ENCODE results near the gene BIRC3. TPM values are rescaled to one million over a fixed set of nuclear protein-coding genes. Genes with fewer than 3 reads are reported as not detected.
"Not testable (repeated sequence)": the region's sequence is repeated elsewhere in the genome, so short reads cannot be mapped to it uniquely, and the experiment has no call there.

Gene BIRC3
- total RNA-seq, 2 donors from 2014 or later = 4.9 to 15.3 TPM

GRCh38 chr11:102360681-102361080, 43.4 kb downstream of the BIRC3 start:
- ATAC-seq (ENCODE audit: insufficient number of reproducible peaks, low FRiP score, low read depth) (no peak), DNase-seq (ENCODE audit: low spot score) (no peak)
- Histone ChIP-seq H3K36me3 (peaks cover 24% of the 10 kb centered on the region), H3K4me3 (no peak overlapping the region), H3K27ac (no peak overlapping the region), H3K27me3 (replicated peaks; ENCODE audit: insufficient read depth) (no peaks in the 10 kb centered on the region), H3K4me1 (ENCODE audit: control insufficient read depth in 1 of 2, low read depth in 2 of 2) (no peaks in the 10 kb centered on the region), H3K9me3 (no peaks in the 10 kb centered on the region)
- TF ChIP-seq CTCF (IDR thresholded peaks at IDR 0.05) = no peak

GRCh38 chr11:102361086-102362031, 44.1 kb downstream of the BIRC3 start:
- TF ChIP-seq CTCF (IDR thresholded peaks at IDR 0.05) = no peak
- Histone ChIP-seq H3K27ac (no peak overlapping the region), H3K9me3 (no peaks in the 10 kb centered on the region), H3K27me3 (replicated peaks; ENCODE audit: insufficient read depth) (no peaks in the 10 kb centered on the region), H3K4me3 (no peak overlapping the region), H3K36me3 (peaks cover 26% of the 10 kb centered on the region), H3K4me1 (ENCODE audit: control insufficient read depth in 1 of 2, low read depth in 2 of 2) (no peaks in the 10 kb centered on the region)
- ATAC-seq (ENCODE audit: insufficient number of reproducible peaks, low FRiP score, low read depth) = no peak
- DNase-seq (ENCODE audit: low spot score) = no peak

GRCh38 chr11:102364991-102365390, 47.7 kb downstream of the BIRC3 start:
- peaks cover 0 to 8% of the 10 kb centered on the region in 2 donors for H3K4me1 ChIP-seq (ENCODE audit: control insufficient read depth in 1 of 2, low read depth in 2 of 2)
- no peak for TF ChIP-seq CTCF (IDR thresholded peaks at IDR 0.05)
- no peak overlapping the region for H3K27ac ChIP-seq
- H3K27me3 ChIP-seq (replicated peaks; ENCODE audit: insufficient read depth) = no peaks in the 10 kb centered on the region
- ATAC-seq (ENCODE audit: insufficient number of reproducible peaks, low FRiP score, low read depth) = no peak
- peaks cover 27% of the 10 kb centered on the region for H3K36me3 ChIP-seq
- no peaks in the 10 kb centered on the region for H3K9me3 ChIP-seq
- DNase-seq (ENCODE audit: low spot score) = no peak
- H3K4me3 ChIP-seq = no peak overlapping the region

GRCh38 chr11:102367364-102367763, 50.1 kb downstream of the BIRC3 start:
- Histone ChIP-seq H3K27me3 (replicated peaks; ENCODE audit: insufficient read depth) (no peaks in the 10 kb centered on the region), H3K36me3 (peaks cover 15% of the 10 kb centered on the region), H3K4me3 (no peak overlapping the region), H3K9me3 (no peaks in the 10 kb centered on the region), H3K27ac (no peak overlapping the region), H3K4me1 (ENCODE audit: control insufficient read depth in 1 of 2, low read depth in 2 of 2) (peaks cover 0 to 8% of the 10 kb centered on the region in 2 donors)
- ATAC-seq (ENCODE audit: insufficient number of reproducible peaks, low FRiP score, low read depth) = no peak
- TF ChIP-seq CTCF (IDR thresholded peaks at IDR 0.05) = no peak
- DNase-seq (ENCODE audit: low spot score) = no peak

GRCh38 chr11:102368472-102368871, 51.2 kb downstream of the BIRC3 start:
- no peak for TF ChIP-seq CTCF (IDR thresholded peaks at IDR 0.05)
- no peak for ATAC-seq (ENCODE audit: insufficient number of reproducible peaks, low FRiP score, low read depth)
- Histone ChIP-seq H3K9me3 (no peaks in the 10 kb centered on the region), H3K27ac (no peak overlapping the region), H3K4me3 (no peak overlapping the region), H3K36me3 (peaks cover 15% of the 10 kb centered on the region), H3K27me3 (replicated peaks; ENCODE audit: insufficient read depth) (no peaks in the 10 kb centered on the region), H3K4me1 (ENCODE audit: control insufficient read depth in 1 of 2, low read depth in 2 of 2) (peaks cover 0 to 8% of the 10 kb centered on the region in 2 donors)
- no peak for DNase-seq (ENCODE audit: low spot score)

- H3K27me3 ChIP-seq (replicated peaks; ENCODE audit: insufficient read depth); DNase-seq (ENCODE audit: low spot score); H3K4me1 ChIP-seq (ENCODE audit: control insufficient read depth in 1 of 2, low read depth in 2 of 2); H3K4me3 ChIP-seq; H3K9me3 ChIP-seq; H3K27ac ChIP-seq; ATAC-seq (ENCODE audit: insufficient number of reproducible peaks, low FRiP score, low read depth): not testable (repeated sequence)
- peaks cover 16% of the 10 kb centered on the region for H3K36me3 ChIP-seq
Observed at GRCh38 chr11:102374633-102375424, 57.5 kb downstream of the BIRC3 start.
